ENCODE data around the gene ABCC10. TPM values are rescaled to one million over a fixed set of nuclear protein-coding genes. Genes with fewer than 3 reads are reported as not detected.
A peak's percentile ranks its signal among the peaks of the same experiment; 100 is the strongest.
"Not testable (repeated sequence)": the region's sequence is repeated elsewhere in the genome, so short reads cannot be mapped to it uniquely, and the experiment has no call there.

Gene ABCC10
- total RNA-seq, 1 donor from 2014 or later, result 40.5 TPM

GRCh38 chr6:43498291-43498690 is 71.0 kb downstream of the ABCC10 start:
- H3K36me3 Mint-ChIP-seq (ENCODE audit: low read depth), result peaks cover 17% of the 10 kb centered on the region
- H3K4me3 Mint-ChIP-seq; H3K9me3 Mint-ChIP-seq; DNase-seq (ENCODE audit: low spot score); H3K27ac Mint-ChIP-seq; intact Hi-C loops (cut with micrococcal nuclease); H3K27me3 Mint-ChIP-seq (ENCODE audit: insufficient read depth): not testable (repeated sequence)
- H3K4me1 Mint-ChIP-seq (ENCODE audit: low read depth), result peaks cover 18% of the 10 kb centered on the region

GRCh38 chr6:43499028-43499815 is 71.9 kb downstream of the ABCC10 start:
- Mint-ChIP-seq H3K36me3 (ENCODE audit: low read depth) (peaks cover 19% of the 10 kb centered on the region), H3K27me3 (ENCODE audit: insufficient read depth) (no peaks in the 10 kb centered on the region), H3K4me1 (ENCODE audit: low read depth) (peaks cover 11% of the 10 kb centered on the region), H3K9me3 (no peaks in the 10 kb centered on the region), H3K27ac (peak overlapping the region; percentile 44), H3K4me3 (no peak overlapping the region)
- no peak for DNase-seq (ENCODE audit: low spot score)
- intact Hi-C loops (cut with micrococcal nuclease), result no loop called here

Other genes with a start within 250 kb of the ABCC10 start
- 38.9 and 42.2 TPM in 2 replicates for gene CUL9, start 245.3 kb upstream of the ABCC10 start, total RNA-seq
- 65.8 and 71.6 TPM in 2 replicates for gene DNPH1, start 198.1 kb upstream of the ABCC10 start, total RNA-seq
- gene TTBK1, start 184.1 kb upstream of the ABCC10 start, total RNA-seq, result 1.7 and 2.0 TPM in 2 replicates
- gene SLC22A7, start 129.3 kb upstream of the ABCC10 start, total RNA-seq, result not detected in 2 replicates
- not detected in 2 replicates for gene CRIP3, start 118.7 kb upstream of the ABCC10 start, total RNA-seq
- 9.1 and 9.7 TPM in 2 replicates for gene ZNF318, start 57.9 kb upstream of the ABCC10 start, total RNA-seq
- 1.5 and 2.0 TPM in 2 replicates for gene DLK2, start 28.0 kb downstream of the ABCC10 start, total RNA-seq
- 43.4 and 48.2 TPM in 2 replicates for gene TJAP1, start 50.0 kb downstream of the ABCC10 start, total RNA-seq
- 0.10 and 0.12 TPM in 2 replicates for gene LRRC73, start 82.8 kb downstream of the ABCC10 start, total RNA-seq
- gene YIPF3, start 89.4 kb downstream of the ABCC10 start, total RNA-seq, result 60.2 and 62.5 TPM in 2 replicates
- gene POLR1C, start 89.5 kb downstream of the ABCC10 start, total RNA-seq, result 85.8 and 98.0 TPM in 2 replicates
- 135 and 149 TPM in 2 replicates for gene XPO5, start 148.5 kb downstream of the ABCC10 start, total RNA-seq
- gene POLH, start 148.6 kb downstream of the ABCC10 start, total RNA-seq, result 35.7 and 39.1 TPM in 2 replicates
- 72.4 and 73.0 TPM in 2 replicates for gene GTPBP2, start 201.7 kb downstream of the ABCC10 start, total RNA-seq
- 34.8 and 39.0 TPM in 2 replicates for gene MAD2L1BP, start 208.3 kb downstream of the ABCC10 start, total RNA-seq
- not detected in 2 replicates for gene RSPH9, start 217.5 kb downstream of the ABCC10 start, total RNA-seq

Data from activated T-helper 1 cell treated with anti-CD3 and anti-CD28 coated beads, Interleukin-12 subunit alpha, Interleukin-12 subunit beta, Interleukin-2, Interleukin-4 antibody, amounts not matched to agents 30 ng/mL and 10 ng/mL and 1 ng/mL, durations not matched to agents 14 hours and 24 hours and 36 hours (primary cell).